NCI-H1092 (cell line): ENCODE data around the gene FLNA.
"Not testable (repeated sequence)": the region's sequence is repeated elsewhere in the genome, so short reads cannot be mapped to it uniquely, and the experiment has no call there.

Experiments used
- DNase-seq: peaks from one replicate; lab custom pipeline; 2025; lab: John Stamatoyannopoulos, UW

The FLNA gene

GRCh38 chrX:154305541-154306205 lies 68.8 kb downstream of the FLNA start:
- no peak for DNase-seq

- DNase-seq = no peak
These were observed 69.6 kb downstream of the FLNA start for GRCh38 chrX:154304846-154305245.

GRCh38 chrX:154303476-154303875 lies 71.0 kb downstream of the FLNA start:
- DNase-seq = no peak

- DNase-seq = not testable (repeated sequence)
These were observed 71.4 kb downstream of the FLNA start for GRCh38 chrX:154302998-154303397.

- no peak for DNase-seq
These were observed 73.6 kb downstream of the FLNA start for GRCh38 chrX:154300816-154301215.
